H9 (cell line): ENCODE measurements around the gene ETFRF1. TPM values are rescaled to one million over a fixed set of nuclear protein-coding genes. Genes with fewer than 3 reads are reported as not detected.

ENCODE experiments used
- DNase-seq: peaks from one replicate; pipeline ENCODE4 v3.0.0-alpha.2; 2017
- H2AFZ ChIP-seq: one replicate; pipeline ENCODE4 v1.6.1; 2013; ENCODE audit warnings: mild to moderate bottlenecking, low read length, control low read depth, moderate library complexity
- H2AK5ac ChIP-seq: 2 replicates; pipeline ENCODE4 v1.6.1; 2013; ENCODE audit warnings: low read length, control low read depth, mixed read lengths; ENCODE audit not compliant: insufficient read length
- H2BK120ac ChIP-seq: one replicate; pipeline ENCODE4 v1.6.1; 2013; ENCODE audit warnings: low read depth, mild to moderate bottlenecking, low read length, control low read depth, inconsistent platforms; ENCODE audit not compliant: poor library complexity, severe bottlenecking
- H2BK12ac ChIP-seq: 2 replicates; pipeline ENCODE4 v1.6.1; 2013; ENCODE audit warnings: low read length, control low read depth, mixed read lengths, low read depth; ENCODE audit not compliant: insufficient read length
- H2BK15ac ChIP-seq: 2 replicates; pipeline ENCODE4 v1.6.1; 2013; ENCODE audit warnings: low read depth, low read length, control low read depth
- H2BK20ac ChIP-seq: one replicate; pipeline ENCODE4 v1.6.1; 2013; ENCODE audit warnings: low read depth, mild to moderate bottlenecking, low read length, control low read depth, inconsistent platforms; ENCODE audit not compliant: poor library complexity, severe bottlenecking
- H2BK5ac ChIP-seq: 2 replicates; pipeline ENCODE4 v1.6.1; 2013; ENCODE audit warnings: low read length, control low read depth, mixed read lengths; ENCODE audit not compliant: insufficient read length
- H3K14ac ChIP-seq: 2 replicates; pipeline ENCODE4 v1.6.1; 2013; ENCODE audit warnings: low read length, control low read depth; ENCODE audit not compliant: insufficient read depth
- H3K18ac ChIP-seq: 2 replicates; pipeline ENCODE4 v1.6.1; 2013; ENCODE audit warnings: low read depth, mild to moderate bottlenecking, mixed read lengths, low read length, control low read depth; ENCODE audit not compliant: insufficient read length
- H3K23ac ChIP-seq: 2 replicates; pipeline ENCODE4 v1.6.1; 2013; ENCODE audit warnings: low read length, control low read depth, mixed read lengths, low read depth; ENCODE audit not compliant: insufficient read length
- H3K23me2 ChIP-seq: 2 replicates; pipeline ENCODE4 v1.6.1; 2013; ENCODE audit warnings: low read depth, mild to moderate bottlenecking, mixed read lengths, low read length, control low read depth; ENCODE audit not compliant: insufficient read length, poor library complexity, severe bottlenecking
- H3K27ac ChIP-seq: 2 replicates; pipeline ENCODE4 v1.5.1; 2013; ENCODE audit warnings: low read length, control low read depth, mixed read lengths, low read depth; ENCODE audit not compliant: insufficient read length
- H3K27me3 ChIP-seq: 2 replicates; pipeline ENCODE4 v1.6.1; 2013; ENCODE audit warnings: low read length, control low read depth, inconsistent platforms; ENCODE audit not compliant: insufficient read depth
- H3K4ac ChIP-seq: 2 replicates; pipeline ENCODE4 v1.6.1; 2013; ENCODE audit warnings: low read depth, mild to moderate bottlenecking, control low read depth, inconsistent platforms, low read length, moderate library complexity
- H3K4me1 ChIP-seq: 2 replicates; pipeline ENCODE4 v1.6.1; 2013; ENCODE audit warnings: low read length, control low read depth, inconsistent platforms; ENCODE audit not compliant: insufficient read depth
- H3K4me2 ChIP-seq: 2 replicates; pipeline ENCODE4 v1.6.1; 2013; ENCODE audit warnings: low read length, control low read depth, mixed read lengths; ENCODE audit not compliant: insufficient read length, insufficient read depth
- H3K56ac ChIP-seq: 2 replicates; pipeline ENCODE4 v1.6.1; 2013; ENCODE audit warnings: low read depth, mild to moderate bottlenecking, mixed read lengths, low read length, control low read depth; ENCODE audit not compliant: insufficient read length
- H3K79me1 ChIP-seq: 2 replicates; pipeline ENCODE4 v1.6.1; 2013; ENCODE audit warnings: low read depth, mild to moderate bottlenecking, moderate library complexity, low read length, control low read depth, inconsistent platforms; ENCODE audit not compliant: insufficient read depth, poor library complexity, severe bottlenecking
- H3K79me2 ChIP-seq: 2 replicates; pipeline ENCODE4 v1.6.1; 2013; ENCODE audit warnings: low read length, control low read depth, inconsistent platforms; ENCODE audit not compliant: insufficient read depth
- H3K9ac ChIP-seq: 2 replicates; pipeline ENCODE4 v1.6.1; 2013; ENCODE audit warnings: low read length, control low read depth, mixed read lengths; ENCODE audit not compliant: insufficient read length; ENCODE audit errors: extremely low read depth
- H3K9me3 ChIP-seq: one replicate; pipeline ENCODE4 v1.6.1; 2013; ENCODE audit warnings: low read depth, low read length, inconsistent platforms; ENCODE audit not compliant: control insufficient read depth
- H3T11ph ChIP-seq: one replicate; pipeline ENCODE4 v1.6.1; 2013; ENCODE audit warnings: mild to moderate bottlenecking, low read length, control low read depth, inconsistent platforms
- H4K20me1 ChIP-seq: one replicate; pipeline ENCODE4 v1.6.1; 2013; ENCODE audit not compliant: control insufficient read depth, insufficient read length, insufficient read depth
- H4K5ac ChIP-seq: 2 replicates; pipeline ENCODE4 v1.6.1; 2013; ENCODE audit warnings: low read depth, mild to moderate bottlenecking, mixed read lengths, low read length, control low read depth; ENCODE audit not compliant: insufficient read length
- H4K8ac ChIP-seq: replicated peaks from 2 replicates; pipeline ENCODE4 v1.6.1; 2013; ENCODE audit warnings: low read length, control low read depth, mixed read lengths, low read depth; ENCODE audit not compliant: insufficient read length
- H4K91ac ChIP-seq: 2 replicates; pipeline ENCODE4 v1.6.1; 2013; ENCODE audit warnings: low read depth, mild to moderate bottlenecking, moderate library complexity, mixed read lengths, low read length, control low read depth; ENCODE audit not compliant: insufficient read length
- H3K27ac Mint-ChIP-seq, 3 experiments: 2 replicates in 2 of 3; 3 replicates in 1 of 3; pipeline ENCODE4 v1.8.0; 2020 to 2021; ENCODE audit warnings: mixed read lengths in 3 of 3, mild to moderate bottlenecking in 1 of 3, moderate library complexity in 1 of 3
- H3K27me3 Mint-ChIP-seq: 2 replicates; pipeline ENCODE4 v1.8.0; 2021; ENCODE audit warnings: low read depth, mild to moderate bottlenecking, moderate library complexity, mixed read lengths
- H3K36me3 Mint-ChIP-seq, 3 experiments: 2 replicates in 2 of 3; 3 replicates in 1 of 3; pipeline ENCODE4 v1.8.0; 2020 to 2021; ENCODE audit warnings: low read depth in 3 of 3, mixed read lengths in 3 of 3; ENCODE audit not compliant: insufficient read depth in 1 of 3
- H3K4me1 Mint-ChIP-seq, 2 experiments: 2 replicates each; pipeline ENCODE4 v1.8.0; 2020; ENCODE audit warnings: mixed read lengths in 2 of 2
- H3K4me3 Mint-ChIP-seq, 2 experiments: 2 replicates in 1 of 2; 3 replicates in 1 of 2; pipeline ENCODE4 v1.8.0; 2020 to 2021; ENCODE audit warnings: mild to moderate bottlenecking in 2 of 2, mixed read lengths in 2 of 2, moderate library complexity in 1 of 2
- H3K9me3 Mint-ChIP-seq, 2 experiments: 2 replicates in 1 of 2; 3 replicates in 1 of 2; pipeline ENCODE4 v1.8.0; 2020; ENCODE audit warnings: mild to moderate bottlenecking in 2 of 2, mixed read lengths in 2 of 2, moderate library complexity in 1 of 2
- WGBS: extraction: QIAGEN DNeasy Blood & Tissue Kit; methylation state at CpG from one replicate; pipeline ENCODE4 v1.1.7; 2013; ENCODE audit warnings: missing lambda C conversion rate, low lambda C conversion rate, mixed read lengths; ENCODE audit not compliant: insufficient read length; ENCODE audit errors: extremely low coverage; 5-methylcytosine and 5-hydroxymethylcytosine counted together
- total RNA-seq: library from RNA; stranded (reverse); gene quantifications from 2 replicates; pipeline ENCODE4 v1.2.1, GENCODE V29; 2021
- TF ChIP-seq, protein P1 (sequence below): fragments of 200-600 bp; sonication (generic); conservative IDR thresholded peaks from 3 replicates; pipeline ENCODE4 v1.8.0; 2021; ENCODE audit warnings: antibody characterized with exemption, mild to moderate bottlenecking

ETFRF1 gene
- total RNA-seq, 1 experiment from 2014 or later = 7.6 TPM

DNA sequence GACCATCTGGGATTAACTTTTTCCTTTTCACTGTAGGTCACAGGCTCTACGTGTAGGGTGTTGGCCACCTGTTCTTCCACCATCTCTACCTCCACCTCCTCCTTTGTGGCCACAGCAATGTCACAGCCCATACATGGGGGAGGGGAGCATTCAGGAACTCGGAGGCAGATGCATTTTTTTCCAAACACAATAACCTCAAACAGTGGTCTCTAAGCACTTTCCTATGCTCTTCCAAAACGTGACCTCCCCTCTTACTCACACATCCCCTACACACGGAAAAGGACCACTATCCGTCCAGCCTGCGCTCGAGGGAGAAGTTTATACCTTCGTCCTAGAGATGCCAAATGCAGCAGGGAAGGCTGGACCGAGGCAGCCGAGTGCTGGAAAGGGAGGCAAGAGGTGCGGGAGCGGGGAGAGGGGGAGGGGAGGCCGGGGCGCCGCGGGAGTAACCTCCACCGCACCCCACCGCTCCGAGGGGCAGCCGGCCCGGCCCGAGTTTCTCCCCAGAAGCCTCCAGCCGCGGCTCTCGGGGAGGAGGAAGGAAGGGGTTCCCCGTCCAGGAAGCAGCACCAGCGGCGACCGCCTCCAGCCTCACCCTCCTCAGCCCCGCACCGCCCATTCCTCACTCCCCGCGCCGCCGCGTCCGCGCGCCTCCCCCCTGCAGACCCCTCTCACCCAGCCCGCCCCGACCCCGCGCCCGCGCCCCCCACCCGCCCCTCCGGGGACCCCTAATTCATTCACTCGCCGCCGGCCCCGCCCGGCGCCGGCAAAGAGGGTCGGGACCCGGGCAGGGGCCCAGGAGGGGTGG, 55.1 kb downstream of the ETFRF1 start:
- no peak overlapping the region for H3K56ac ChIP-seq
- no peak overlapping the region for H3K27ac ChIP-seq
- H4K91ac ChIP-seq = no peak overlapping the region
- no peaks in the 10 kb centered on the region for H3K27me3 ChIP-seq
- no peak overlapping the region for H2BK5ac ChIP-seq
- no peak overlapping the region for H2AK5ac ChIP-seq
- H4K20me1 ChIP-seq = no peaks in the 10 kb centered on the region
- H3K4me2 ChIP-seq = peak overlapping the region; percentile 88
- peak overlapping the region; percentile 75 for H3K9ac ChIP-seq
- peak overlapping the region; percentile 6 for H3K18ac ChIP-seq
- H3K4ac ChIP-seq = no peak overlapping the region; the same call in 1 of the 2 replicates
- no peak overlapping the region for H2BK20ac ChIP-seq
- peaks cover 4% of the 10 kb centered on the region for H3K23me2 ChIP-seq
- H3K4me1 ChIP-seq = peaks cover 4% of the 10 kb centered on the region; the same call in 1 of the 2 replicates
- no peak overlapping the region for H3K23ac ChIP-seq
- H3K4me1 Mint-ChIP-seq = peaks cover 23 to 37% of the 10 kb centered on the region in 2 experiments
- peaks cover 0 to 24% (median 9%) of the 10 kb centered on the region in 3 experiments; a peak in 4 of 7 replicates for H3K36me3 Mint-ChIP-seq
- H2AFZ ChIP-seq = peak overlapping the region; percentile 3
- TF ChIP-seq, protein P1, sequence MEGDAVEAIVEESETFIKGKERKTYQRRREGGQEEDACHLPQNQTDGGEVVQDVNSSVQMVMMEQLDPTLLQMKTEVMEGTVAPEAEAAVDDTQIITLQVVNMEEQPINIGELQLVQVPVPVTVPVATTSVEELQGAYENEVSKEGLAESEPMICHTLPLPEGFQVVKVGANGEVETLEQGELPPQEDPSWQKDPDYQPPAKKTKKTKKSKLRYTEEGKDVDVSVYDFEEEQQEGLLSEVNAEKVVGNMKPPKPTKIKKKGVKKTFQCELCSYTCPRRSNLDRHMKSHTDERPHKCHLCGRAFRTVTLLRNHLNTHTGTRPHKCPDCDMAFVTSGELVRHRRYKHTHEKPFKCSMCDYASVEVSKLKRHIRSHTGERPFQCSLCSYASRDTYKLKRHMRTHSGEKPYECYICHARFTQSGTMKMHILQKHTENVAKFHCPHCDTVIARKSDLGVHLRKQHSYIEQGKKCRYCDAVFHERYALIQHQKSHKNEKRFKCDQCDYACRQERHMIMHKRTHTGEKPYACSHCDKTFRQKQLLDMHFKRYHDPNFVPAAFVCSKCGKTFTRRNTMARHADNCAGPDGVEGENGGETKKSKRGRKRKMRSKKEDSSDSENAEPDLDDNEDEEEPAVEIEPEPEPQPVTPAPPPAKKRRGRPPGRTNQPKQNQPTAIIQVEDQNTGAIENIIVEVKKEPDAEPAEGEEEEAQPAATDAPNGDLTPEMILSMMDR = no peak
- H3K79me2 ChIP-seq = peaks cover 10% of the 10 kb centered on the region; the same call in 1 of the 2 replicates
- no peak overlapping the region for H2BK120ac ChIP-seq
- H3K79me1 ChIP-seq = peaks cover 3% of the 10 kb centered on the region
- H3K4me3 Mint-ChIP-seq = peak overlapping the region; percentile 88 to 97
- H2BK12ac ChIP-seq = no peak overlapping the region
- H3K14ac ChIP-seq = peak overlapping the region; percentile 87
- no peak overlapping the region for H2BK15ac ChIP-seq
- WGBS = no CpG with 5 or more reads among the region's 56 CpGs
- H4K8ac ChIP-seq = no peak overlapping the region
- H3K27me3 Mint-ChIP-seq = peaks cover 22% of the 10 kb centered on the region
- no peaks in the 10 kb centered on the region for H3K9me3 ChIP-seq
- no peaks in the 10 kb centered on the region for H3K9me3 Mint-ChIP-seq
- no peak overlapping the region for H3T11ph ChIP-seq
- H3K27ac Mint-ChIP-seq = peak overlapping the region; percentile 73 to 93 (median 88); a peak in 5 of 7 replicates
- no peak overlapping the region for H4K5ac ChIP-seq
- DNase-seq = peak; percentile 54
